A549 (cell line): Measurements from ENCODE around the gene HOXC6. TPM values are rescaled to one million over a fixed set of nuclear protein-coding genes. Genes with fewer than 3 reads are reported as not detected.

ENCODE experiments used
- ATAC-seq, 2 experiments: fragments of 200-7000 bp in 1 of 2; fragments of >200 bp in 1 of 2; cut with Nextera tagmentation in 1 of 2; cut with Tn5 transposase in 1 of 2; 3 replicates each; pipeline versions ENCODE4 v1.8.0 to v1.9.1; 2018 to 2020; ENCODE audit warnings: mild to moderate bottlenecking in 1 of 2, moderate library complexity in 1 of 2
- CTCF ChIA-PET: fragments of 300-600 bp; sonication (Branson Sonifier 250); formaldehyde crosslinking; extraction: SDS; loops from one replicate; lab custom pipeline; 2021; ENCODE audit warnings: antibody characterized with exemption, inconsistent platforms; lab: Yijun Ruan, JAX
- POLR2A ChIA-PET: fragments of 350-600 bp; formaldehyde crosslinking; extraction: SDS; loops from one replicate; lab custom pipeline; 2021; ENCODE audit warnings: antibody characterized with exemption, inconsistent platforms; lab: Yijun Ruan, JAX
- DNase-seq, 2 experiments: peaks; one replicate each; pipeline versions ENCODE4 v3.0.0 to v3.0.0-alpha.2; 2011 to 2016; ENCODE audit warnings: low read depth in 1 of 2, low spot score in 1 of 2
- FAIRE-seq: peaks from 2 replicates; lab custom pipeline; 2011; peaks lifted over from hg19 to GRCh38; lab: Jason Lieb, UNC
- H3K27ac ChIP-seq, 2 experiments: fragments of >200 bp; sonication (Bioruptor Twin); formaldehyde crosslinking; 3 replicates each; pipeline ENCODE4 v1.5.1; 2016 to 2017
- H3K4me1 ChIP-seq: fragments of >200 bp; sonication (Bioruptor Twin); formaldehyde crosslinking; 3 replicates; pipeline ENCODE4 v1.6.1; 2016
- H3K4me2 ChIP-seq: fragments of >200 bp; sonication (Bioruptor Twin); formaldehyde crosslinking; 3 replicates; pipeline ENCODE4 v1.6.1; 2016
- H3K4me3 ChIP-seq: fragments of >200 bp; sonication (Bioruptor Twin); formaldehyde crosslinking; 3 replicates; pipeline ENCODE4 v1.5.1; 2016
- H3K9me3 ChIP-seq: fragments of >200 bp; sonication (Bioruptor Twin); formaldehyde crosslinking; 3 replicates; pipeline ENCODE4 v1.6.1; 2016
- BHLHE40 ChIP-seq: IDR thresholded peaks from 2 replicates; pipeline ENCODE4 v1.6.1; 2012; ENCODE audit warnings: low read depth, low read length, inconsistent platforms
- CBX2 ChIP-seq: fragments of 200-600 bp; sonication (generic); IDR thresholded peaks from 2 replicates; pipeline ENCODE4 v1.6.1; 2016; ENCODE audit warnings: low read depth, mild to moderate bottlenecking, borderline replicate concordance
- CHD4 ChIP-seq: fragments of 200-600 bp; sonication (generic); IDR thresholded peaks from 2 replicates; pipeline ENCODE4 v1.6.1; 2016; ENCODE audit warnings: antibody characterized with exemption, mild to moderate bottlenecking, borderline replicate concordance
- EHF ChIP-seq: fragments of 250-450 bp; sonication (Bioruptor Pico); IDR thresholded peaks from 2 replicates; pipeline ENCODE4 v1.5.0; 2020; ENCODE audit warnings: mild to moderate bottlenecking
- EP300 ChIP-seq, 2 experiments: fragments of >200 bp; sonication (Bioruptor Twin); formaldehyde crosslinking; IDR thresholded peaks; 2 replicates in 1 of 2; 3 replicates in 1 of 2; pipeline ENCODE4 v1.6.1; 2016 to 2017
- ESRRA ChIP-seq: fragments of 150-350 bp; IDR thresholded peaks from 2 replicates; pipeline ENCODE4 v1.6.1; 2014; ENCODE audit warnings: mild to moderate bottlenecking, low read length, borderline replicate concordance
- FOSB ChIP-seq: fragments of 250-450 bp; sonication (Bioruptor Pico); IDR thresholded peaks from 2 replicates; pipeline ENCODE4 v1.5.0; 2020; ENCODE audit warnings: mild to moderate bottlenecking, moderate library complexity
- HOXA7 ChIP-seq: fragments of 250-450 bp; sonication (Bioruptor Pico); IDR thresholded peaks from 2 replicates; pipeline ENCODE4 v1.5.0; 2020; ENCODE audit warnings: mild to moderate bottlenecking, moderate library complexity
- JUNB ChIP-seq: fragments of >200 bp; sonication (Bioruptor Twin); formaldehyde crosslinking; IDR thresholded peaks from 2 replicates; pipeline ENCODE4 v1.6.1; 2016
- MYC ChIP-seq: IDR thresholded peaks from 2 replicates; pipeline ENCODE4 v1.6.1; 2012; ENCODE audit warnings: mild to moderate bottlenecking, inconsistent platforms, low read length, improper control_type of control experiment, borderline replicate concordance
- NFE2L2 ChIP-seq: fragments of 150-350 bp; conservative IDR thresholded peaks from 2 replicates; pipeline ENCODE4 v1.6.1; 2014; ENCODE audit warnings: low read length
- NPAS2 ChIP-seq: fragments of 250-450 bp; sonication (Bioruptor Pico); IDR thresholded peaks from 2 replicates; pipeline ENCODE4 v1.8.0; 2022; ENCODE audit warnings: mild to moderate bottlenecking, moderate library complexity, borderline replicate concordance
- NR3C1 ChIP-seq: fragments of >200 bp; sonication (Bioruptor Twin); formaldehyde crosslinking; IDR thresholded peaks from 3 replicates; pipeline ENCODE4 v1.6.1; 2017
- PHF8 ChIP-seq: fragments of 200-600 bp; sonication (generic); IDR thresholded peaks from 2 replicates; pipeline ENCODE4 v1.6.1; 2016; ENCODE audit warnings: low read depth, mild to moderate bottlenecking, antibody characterized with exemption, moderate library complexity, borderline replicate concordance
- RAD21 ChIP-seq, 2 experiments: fragments of >200 bp in 1 of 2; sonication (Bioruptor Twin) in 1 of 2; formaldehyde crosslinking in 1 of 2; IDR thresholded peaks in 1 of 2; conservative IDR thresholded peaks in 1 of 2; 2 replicates in 1 of 2; 3 replicates in 1 of 2; pipeline ENCODE4 v1.6.1; 2012 to 2018; ENCODE audit warnings: inconsistent platforms in 1 of 2
- RARB ChIP-seq: fragments of 250-450 bp; sonication (Bioruptor Pico); IDR thresholded peaks from 2 replicates; pipeline ENCODE4 v1.8.0; 2021; ENCODE audit warnings: mild to moderate bottlenecking, moderate library complexity
- RNF2 ChIP-seq: fragments of 200-600 bp; sonication (generic); IDR thresholded peaks from 2 replicates; pipeline ENCODE4 v1.6.1; 2016; ENCODE audit warnings: low read depth, mild to moderate bottlenecking, antibody characterized with exemption, moderate library complexity, borderline replicate concordance
- SMC3 ChIP-seq: fragments of >200 bp; sonication (Bioruptor Twin); formaldehyde crosslinking; IDR thresholded peaks from 3 replicates; pipeline ENCODE4 v1.6.1; 2018; ENCODE audit warnings: inconsistent platforms
- ZFP36 ChIP-seq: fragments of 450-650 bp; IDR thresholded peaks from 2 replicates; pipeline ENCODE4 v1.6.1; 2014; ENCODE audit warnings: borderline replicate concordance; ENCODE audit not compliant: partially characterized antibody
- WGBS: methylation state at CpG from one replicate; pipeline ENCODE4 v1.1.6; 2017; ENCODE audit errors: missing lambda C conversion rate; 5-methylcytosine and 5-hydroxymethylcytosine counted together
- polyA plus RNA-seq, 4 experiments: library from polyadenylated mRNA; depleted of rRNA in 3 of 4; stranded (reverse); fragments of >200 nt; fragmentation: RNase III in 1 of 4; extraction: RNeasy Plus Mini Kit Qiagen cat#74134 plus additional on column Dnase treatment in 1 of 4; gene quantifications; 2 replicates in 3 of 4; 3 replicates in 1 of 4; pipeline ENCODE4 v1.2.3, GENCODE V29; 2011 to 2017
- TF ChIP-seq, protein P1 (sequence below): IDR thresholded peaks from 2 replicates; pipeline ENCODE4 v1.6.1; 2012; ENCODE audit warnings: low read depth, borderline replicate concordance
- TF ChIP-seq, protein P2 (sequence below): fragments of 250-450 bp; sonication (Bioruptor Pico); IDR thresholded peaks from 2 replicates; pipeline ENCODE4 v1.5.0; 2020; ENCODE audit warnings: low read depth, mild to moderate bottlenecking, moderate library complexity
- TF ChIP-seq, protein P3 (sequence below): fragments of 150-350 bp; IDR thresholded peaks from 2 replicates; pipeline ENCODE4 v1.6.1; 2014; ENCODE audit warnings: low read depth, mild to moderate bottlenecking, low read length
- TF ChIP-seq, protein P4 (sequence below): fragments of >200 bp; sonication (Bioruptor Twin); formaldehyde crosslinking; IDR thresholded peaks from 2 replicates; pipeline ENCODE4 v1.6.1; 2016
- TF ChIP-seq, protein P5 (sequence below): IDR thresholded peaks from 2 replicates; pipeline ENCODE4 v1.6.1; 2012
- TF ChIP-seq, protein P6 (sequence below): fragments of 450-650 bp; IDR thresholded peaks from 2 replicates; pipeline ENCODE4 v1.6.1; 2014; ENCODE audit warnings: antibody characterized with exemption
- TF ChIP-seq, protein P7 (sequence below): fragments of 200-600 bp; sonication (generic); IDR thresholded peaks from 2 replicates; pipeline ENCODE4 v1.6.1; 2016; ENCODE audit warnings: antibody characterized with exemption, mild to moderate bottlenecking, moderate library complexity

Gene HOXC6
- polyA plus RNA-seq, 2 of the 4 experiments (the other 2 are of a cell fraction) = 5.2 to 6.0 TPM

DNA sequence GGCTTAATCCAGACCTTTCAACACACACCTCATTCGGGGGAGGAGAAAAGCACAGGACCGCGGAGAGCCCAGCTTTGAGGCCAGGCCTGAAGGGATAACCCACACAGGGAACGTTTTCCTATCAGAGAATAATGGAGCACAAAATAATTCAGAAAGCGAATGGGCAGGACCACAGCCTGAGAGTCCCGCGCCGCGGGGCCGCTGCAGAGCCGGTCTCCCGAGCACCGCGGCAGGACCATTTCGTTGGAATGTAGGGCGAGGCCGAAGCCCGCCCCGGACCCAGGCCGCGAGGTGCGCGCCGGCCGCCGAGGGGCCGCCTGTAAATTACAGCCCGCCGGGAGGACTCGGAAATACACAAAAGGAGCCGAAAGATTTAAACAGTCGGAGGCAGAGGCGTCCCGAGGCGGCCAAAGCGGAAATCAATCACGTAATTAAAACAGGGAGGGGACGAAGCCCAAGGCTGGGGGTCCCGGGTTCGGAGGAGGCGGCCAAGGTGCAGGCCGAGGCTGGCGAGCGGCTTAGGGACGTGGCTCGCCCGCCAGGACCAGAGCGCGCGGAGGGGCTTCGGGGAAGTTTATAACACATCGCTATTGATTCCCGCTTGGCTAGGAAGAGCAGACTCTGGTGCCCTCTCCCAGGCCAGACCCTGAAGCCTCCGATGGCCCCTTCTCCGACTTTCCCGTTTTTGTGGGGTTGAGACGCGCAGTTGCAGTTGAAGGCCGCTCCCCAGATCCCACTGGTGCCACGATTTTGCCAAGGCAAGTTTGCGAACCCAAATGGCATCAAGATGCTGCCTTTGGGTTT lies 19.1 kb downstream of the HOXC6 start:
- POLR2A ChIA-PET = no interaction called here
- no peak for FAIRE-seq

DNA sequence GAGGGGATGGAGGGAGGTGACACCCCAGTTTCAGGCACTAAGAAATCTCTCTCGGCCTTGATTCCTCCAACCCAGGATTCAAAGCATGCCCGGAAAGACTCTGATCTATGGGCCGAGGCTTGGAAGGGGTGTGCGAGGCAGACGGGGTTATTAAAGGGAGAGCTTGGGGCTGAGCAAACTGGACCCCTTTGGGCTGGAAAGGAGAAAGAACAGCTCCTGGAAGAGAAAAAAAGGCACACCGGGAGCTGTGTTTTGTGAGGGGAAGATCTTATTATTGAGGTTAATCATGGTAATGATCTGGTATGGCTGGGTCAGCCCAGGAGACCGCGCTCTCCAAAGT lies 19.7 kb downstream of the HOXC6 start:
- no peak for FAIRE-seq
- Histone ChIP-seq H3K4me3 (no peak overlapping the region), H3K4me1 (peaks cover 3% of the 10 kb centered on the region), H3K4me2 (no peak overlapping the region), H3K27ac (no peak overlapping the region), H3K9me3 (no peaks in the 10 kb centered on the region)
- CTCF ChIA-PET = interaction anchor here (1.0 kb wide), 1 partner anchor 144 kb away, joined by 3 read pairs; no protein-coding TSS in a partner anchor
- POLR2A ChIA-PET = no interaction called here
- no peak for DNase-seq
- no peak for ATAC-seq
- WGBS = 90% methylated on average over 8 of the region's 8 CpGs
- TF ChIP-seq EP300 (IDR thresholded peaks at IDR 0.05) (no peak), RARB (CRISPR knock-in tag) (no peak), BHLHE40 (no peak), CBX2 (no peak), EHF (no peak), RAD21 (conservative IDR thresholded peaks at IDR 0.05 in 1 of 2, IDR thresholded peaks at IDR 0.05 in 1 of 2) (no peak), NPAS2 (CRISPR knock-in tag) (no peak), MYC (no peak), NR3C1 (no peak), FOSB (CRISPR knock-in tag) (no peak), SMC3 (no peak), HOXA7 (no peak)
- TF ChIP-seq, protein P1, sequence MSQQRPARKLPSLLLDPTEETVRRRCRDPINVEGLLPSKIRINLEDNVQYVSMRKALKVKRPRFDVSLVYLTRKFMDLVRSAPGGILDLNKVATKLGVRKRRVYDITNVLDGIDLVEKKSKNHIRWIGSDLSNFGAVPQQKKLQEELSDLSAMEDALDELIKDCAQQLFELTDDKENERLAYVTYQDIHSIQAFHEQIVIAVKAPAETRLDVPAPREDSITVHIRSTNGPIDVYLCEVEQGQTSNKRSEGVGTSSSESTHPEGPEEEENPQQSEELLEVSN = no peak
- TF ChIP-seq, protein P2, sequence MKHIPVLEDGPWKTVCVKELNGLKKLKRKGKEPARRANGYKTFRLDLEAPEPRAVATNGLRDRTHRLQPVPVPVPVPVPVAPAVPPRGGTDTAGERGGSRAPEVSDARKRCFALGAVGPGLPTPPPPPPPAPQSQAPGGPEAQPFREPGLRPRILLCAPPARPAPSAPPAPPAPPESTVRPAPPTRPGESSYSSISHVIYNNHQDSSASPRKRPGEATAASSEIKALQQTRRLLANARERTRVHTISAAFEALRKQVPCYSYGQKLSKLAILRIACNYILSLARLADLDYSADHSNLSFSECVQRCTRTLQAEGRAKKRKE (CRISPR knock-in tag) = no peak

More for the DNA sequence above, 19.1 kb downstream of the HOXC6 start:
- ATAC-seq (no peak), DNase-seq (no peak)
- Histone ChIP-seq H3K27ac (no peak overlapping the region), H3K4me2 (no peak overlapping the region), H3K4me3 (no peak overlapping the region), H3K4me1 (no peaks in the 10 kb centered on the region), H3K9me3 (no peaks in the 10 kb centered on the region)
- TF ChIP-seq RNF2 (no peak), NFE2L2 (no peak), PHF8 (no peak), EHF (no peak), ZFP36 (no peak), JUNB (no peak), CHD4 (no peak), BHLHE40 (no peak), ESRRA (no peak)
- TF ChIP-seq, protein P3, sequence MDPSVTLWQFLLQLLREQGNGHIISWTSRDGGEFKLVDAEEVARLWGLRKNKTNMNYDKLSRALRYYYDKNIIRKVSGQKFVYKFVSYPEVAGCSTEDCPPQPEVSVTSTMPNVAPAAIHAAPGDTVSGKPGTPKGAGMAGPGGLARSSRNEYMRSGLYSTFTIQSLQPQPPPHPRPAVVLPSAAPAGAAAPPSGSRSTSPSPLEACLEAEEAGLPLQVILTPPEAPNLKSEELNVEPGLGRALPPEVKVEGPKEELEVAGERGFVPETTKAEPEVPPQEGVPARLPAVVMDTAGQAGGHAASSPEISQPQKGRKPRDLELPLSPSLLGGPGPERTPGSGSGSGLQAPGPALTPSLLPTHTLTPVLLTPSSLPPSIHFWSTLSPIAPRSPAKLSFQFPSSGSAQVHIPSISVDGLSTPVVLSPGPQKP = no peak
- TF ChIP-seq, protein P4, sequence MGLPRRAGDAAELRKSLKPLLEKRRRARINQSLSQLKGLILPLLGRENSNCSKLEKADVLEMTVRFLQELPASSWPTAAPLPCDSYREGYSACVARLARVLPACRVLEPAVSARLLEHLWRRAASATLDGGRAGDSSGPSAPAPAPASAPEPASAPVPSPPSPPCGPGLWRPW = no peak
- TF ChIP-seq, protein P1 = no peak
- TF ChIP-seq, protein P5, sequence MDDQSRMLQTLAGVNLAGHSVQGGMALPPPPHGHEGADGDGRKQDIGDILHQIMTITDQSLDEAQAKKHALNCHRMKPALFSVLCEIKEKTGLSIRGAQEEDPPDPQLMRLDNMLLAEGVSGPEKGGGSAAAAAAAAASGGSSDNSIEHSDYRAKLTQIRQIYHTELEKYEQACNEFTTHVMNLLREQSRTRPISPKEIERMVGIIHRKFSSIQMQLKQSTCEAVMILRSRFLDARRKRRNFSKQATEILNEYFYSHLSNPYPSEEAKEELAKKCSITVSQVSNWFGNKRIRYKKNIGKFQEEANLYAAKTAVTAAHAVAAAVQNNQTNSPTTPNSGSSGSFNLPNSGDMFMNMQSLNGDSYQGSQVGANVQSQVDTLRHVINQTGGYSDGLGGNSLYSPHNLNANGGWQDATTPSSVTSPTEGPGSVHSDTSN = no peak
- TF ChIP-seq, protein P6, sequence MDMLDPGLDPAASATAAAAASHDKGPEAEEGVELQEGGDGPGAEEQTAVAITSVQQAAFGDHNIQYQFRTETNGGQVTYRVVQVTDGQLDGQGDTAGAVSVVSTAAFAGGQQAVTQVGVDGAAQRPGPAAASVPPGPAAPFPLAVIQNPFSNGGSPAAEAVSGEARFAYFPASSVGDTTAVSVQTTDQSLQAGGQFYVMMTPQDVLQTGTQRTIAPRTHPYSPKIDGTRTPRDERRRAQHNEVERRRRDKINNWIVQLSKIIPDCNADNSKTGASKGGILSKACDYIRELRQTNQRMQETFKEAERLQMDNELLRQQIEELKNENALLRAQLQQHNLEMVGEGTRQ = no peak
- TF ChIP-seq, protein P7, sequence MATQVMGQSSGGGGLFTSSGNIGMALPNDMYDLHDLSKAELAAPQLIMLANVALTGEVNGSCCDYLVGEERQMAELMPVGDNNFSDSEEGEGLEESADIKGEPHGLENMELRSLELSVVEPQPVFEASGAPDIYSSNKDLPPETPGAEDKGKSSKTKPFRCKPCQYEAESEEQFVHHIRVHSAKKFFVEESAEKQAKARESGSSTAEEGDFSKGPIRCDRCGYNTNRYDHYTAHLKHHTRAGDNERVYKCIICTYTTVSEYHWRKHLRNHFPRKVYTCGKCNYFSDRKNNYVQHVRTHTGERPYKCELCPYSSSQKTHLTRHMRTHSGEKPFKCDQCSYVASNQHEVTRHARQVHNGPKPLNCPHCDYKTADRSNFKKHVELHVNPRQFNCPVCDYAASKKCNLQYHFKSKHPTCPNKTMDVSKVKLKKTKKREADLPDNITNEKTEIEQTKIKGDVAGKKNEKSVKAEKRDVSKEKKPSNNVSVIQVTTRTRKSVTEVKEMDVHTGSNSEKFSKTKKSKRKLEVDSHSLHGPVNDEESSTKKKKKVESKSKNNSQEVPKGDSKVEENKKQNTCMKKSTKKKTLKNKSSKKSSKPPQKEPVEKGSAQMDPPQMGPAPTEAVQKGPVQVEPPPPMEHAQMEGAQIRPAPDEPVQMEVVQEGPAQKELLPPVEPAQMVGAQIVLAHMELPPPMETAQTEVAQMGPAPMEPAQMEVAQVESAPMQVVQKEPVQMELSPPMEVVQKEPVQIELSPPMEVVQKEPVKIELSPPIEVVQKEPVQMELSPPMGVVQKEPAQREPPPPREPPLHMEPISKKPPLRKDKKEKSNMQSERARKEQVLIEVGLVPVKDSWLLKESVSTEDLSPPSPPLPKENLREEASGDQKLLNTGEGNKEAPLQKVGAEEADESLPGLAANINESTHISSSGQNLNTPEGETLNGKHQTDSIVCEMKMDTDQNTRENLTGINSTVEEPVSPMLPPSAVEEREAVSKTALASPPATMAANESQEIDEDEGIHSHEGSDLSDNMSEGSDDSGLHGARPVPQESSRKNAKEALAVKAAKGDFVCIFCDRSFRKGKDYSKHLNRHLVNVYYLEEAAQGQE = no peak
- CTCF ChIA-PET = no interaction called here
- 89% methylated on average over 61 of the region's 61 CpGs for WGBS
